GM21447 (cell line): ENCODE measurements around the gene TMEM120B.
"Not testable (repeated sequence)": the region's sequence is repeated elsewhere in the genome, so short reads cannot be mapped to it uniquely, and the experiment has no call there.

Source experiments
- ATAC-seq: cut with Tn5 transposase; IDR thresholded peaks from one replicate; pipeline ENCODE4 v1.9.1; 2021; ENCODE audit not compliant: unreplicated experiment

TMEM120B gene

DNA sequence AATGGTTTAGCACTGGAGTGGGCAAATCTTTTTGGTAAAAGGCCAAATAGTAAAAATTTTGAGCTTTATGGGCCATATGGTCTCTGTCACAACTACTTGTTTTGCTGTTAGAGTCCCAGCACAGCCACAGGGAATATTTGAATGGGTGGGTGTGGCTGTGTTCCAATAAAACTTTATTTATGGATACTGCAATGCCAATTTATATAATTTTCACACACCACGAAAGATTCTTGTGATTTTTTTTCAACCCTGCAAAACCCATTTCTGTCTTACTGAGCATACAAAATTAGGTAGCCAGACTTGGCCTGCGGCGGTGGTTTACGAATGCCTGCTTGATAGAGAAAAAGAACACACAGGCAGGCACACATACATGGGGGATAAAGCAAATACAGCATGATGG lies 28.3 kb downstream of the TMEM120B start:
- no peak for ATAC-seq

GRCh38 chr12:121741743-121742142 lies 29.2 kb downstream of the TMEM120B start:
- no peak for ATAC-seq

- ATAC-seq = not testable (repeated sequence)
Observed at GRCh38 chr12:121745545-121745944, 33.0 kb downstream of the TMEM120B start.

GRCh38 chr12:121748218-121748570 lies 35.6 kb downstream of the TMEM120B start:
- no peak for ATAC-seq

- no peak for ATAC-seq
Observed at GRCh38 chr12:121748571-121749265, 36.2 kb downstream of the TMEM120B start.

DNA sequence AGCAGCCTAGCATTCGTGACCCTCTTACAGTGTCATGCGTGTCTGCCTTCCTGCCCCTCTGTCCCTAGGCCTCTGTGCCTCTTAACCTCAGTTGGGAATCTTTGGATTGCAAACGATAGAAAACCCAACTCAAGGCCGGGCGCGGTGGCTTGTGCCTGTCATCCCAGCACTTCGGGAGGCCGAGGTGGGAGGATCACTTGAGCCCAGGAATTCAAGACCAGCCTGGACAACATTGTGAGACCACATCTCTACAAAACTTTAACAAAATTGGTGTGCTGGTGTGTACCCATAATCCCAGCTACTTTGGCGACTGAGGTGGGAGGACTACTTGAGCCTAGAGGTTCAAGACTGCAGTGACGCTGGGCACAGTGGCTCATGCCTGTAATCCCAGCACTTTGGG lies 36.7 kb downstream of the TMEM120B start:
- no peak for ATAC-seq

DNA sequence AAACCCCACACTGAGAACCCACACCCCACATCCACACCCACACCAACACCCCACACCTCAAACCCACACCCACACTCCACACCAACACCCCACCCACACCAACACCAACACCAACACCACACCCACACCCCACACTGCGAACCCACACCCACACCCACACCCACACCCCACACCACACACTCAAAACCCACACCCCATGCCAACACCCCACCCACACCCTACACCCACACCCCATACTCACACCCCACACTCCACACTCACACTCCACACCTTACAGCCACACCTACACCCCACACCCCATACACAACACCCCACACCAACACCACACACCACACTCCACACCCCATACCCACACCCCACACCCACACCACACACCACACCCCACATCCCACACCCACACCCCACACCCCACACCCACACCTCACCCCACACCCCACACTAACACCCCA lies 38.0 kb downstream of the TMEM120B start:
- ATAC-seq = no peak

- no peak for ATAC-seq
Observed at GRCh38 chr12:121751034-121751433, 38.5 kb downstream of the TMEM120B start.

GRCh38 chr12:121751749-121752351 lies 39.3 kb downstream of the TMEM120B start:
- no peak for ATAC-seq

DNA sequence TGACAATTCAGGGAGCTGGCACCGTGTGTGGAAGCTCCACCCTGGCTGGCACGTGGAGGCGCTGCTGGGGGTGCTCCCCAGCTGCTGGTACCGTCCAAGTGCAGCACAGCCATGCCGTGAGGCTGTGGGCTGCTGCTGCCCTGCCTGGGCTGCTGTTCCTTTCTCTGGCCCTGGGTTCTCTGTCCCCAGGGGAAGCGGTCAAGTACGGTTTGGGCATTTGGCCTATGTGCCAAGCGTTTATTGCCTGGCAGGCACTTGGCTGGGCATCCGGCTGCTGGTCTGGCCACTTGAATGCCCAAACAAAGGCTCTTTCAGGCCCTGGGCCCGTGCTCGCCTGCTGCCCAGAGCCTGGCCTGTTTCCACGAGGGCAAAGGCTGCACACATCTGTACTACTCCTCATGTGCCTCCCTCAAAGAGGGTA lies 41.3 kb downstream of the TMEM120B start:
- no peak for ATAC-seq

DNA sequence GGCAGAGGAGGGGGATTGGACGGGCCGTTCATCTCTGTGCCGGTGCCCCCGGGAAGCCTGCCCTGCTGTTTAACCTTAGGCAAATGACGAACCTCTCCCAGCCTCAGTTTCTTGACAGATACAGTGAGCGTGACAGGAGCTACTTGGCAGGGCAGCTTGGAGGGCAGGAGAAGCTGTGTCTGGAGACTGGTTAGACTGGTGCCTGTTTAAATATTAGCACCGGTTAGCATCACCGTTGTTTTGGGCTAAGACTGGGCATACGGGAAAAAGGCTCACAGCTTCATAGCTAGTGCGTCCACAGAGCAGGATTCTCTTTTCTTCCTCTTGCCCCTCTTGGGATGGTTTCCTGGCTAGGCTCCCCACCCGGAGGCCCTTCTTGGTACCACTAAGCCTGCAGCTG lies 42.3 kb downstream of the TMEM120B start:
- no peak for ATAC-seq

DNA sequence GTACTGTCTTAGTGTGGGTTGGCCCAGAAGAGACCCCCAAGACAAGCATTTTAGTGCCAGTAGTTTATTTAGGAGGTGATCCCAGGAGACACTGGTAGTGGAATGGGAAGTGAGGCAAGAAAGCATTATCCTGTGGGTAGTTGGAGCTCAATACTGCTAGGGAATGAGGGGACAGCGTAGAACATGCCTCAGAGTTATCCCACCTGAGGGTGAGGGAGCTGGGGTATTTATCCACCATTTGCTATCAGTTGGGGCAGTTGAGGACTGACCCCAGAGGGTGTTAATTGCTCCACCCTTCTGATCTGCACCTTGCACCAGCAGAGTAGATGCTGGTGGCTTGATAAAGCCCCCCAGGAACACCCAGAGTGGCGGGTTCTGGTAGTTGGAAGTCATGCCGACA lies 43.0 kb downstream of the TMEM120B start:
- ATAC-seq = no peak

- not testable (repeated sequence) for ATAC-seq
Observed at GRCh38 chr12:121758536-121758935, 46.0 kb downstream of the TMEM120B start.

DNA sequence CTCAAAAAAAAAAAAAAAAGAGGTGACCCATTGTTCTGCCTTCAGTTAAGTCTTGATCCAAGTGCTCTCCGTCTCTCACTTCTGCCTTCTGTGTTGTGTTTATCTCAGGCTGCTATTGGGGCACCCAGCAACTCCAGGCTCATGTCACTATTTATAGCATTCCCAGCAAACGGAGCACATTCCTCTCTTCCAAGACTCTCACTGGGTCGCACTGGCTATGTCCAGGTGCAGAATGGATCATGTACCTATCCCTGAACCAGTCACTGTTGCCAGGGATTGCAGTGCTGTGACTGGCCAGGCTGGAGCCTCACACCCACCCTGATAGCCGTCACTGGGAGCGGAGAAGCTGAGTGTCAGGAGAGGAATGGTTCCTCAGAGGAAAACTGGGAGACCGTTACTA lies 49.7 kb downstream of the TMEM120B start:
- no peak for ATAC-seq

DNA sequence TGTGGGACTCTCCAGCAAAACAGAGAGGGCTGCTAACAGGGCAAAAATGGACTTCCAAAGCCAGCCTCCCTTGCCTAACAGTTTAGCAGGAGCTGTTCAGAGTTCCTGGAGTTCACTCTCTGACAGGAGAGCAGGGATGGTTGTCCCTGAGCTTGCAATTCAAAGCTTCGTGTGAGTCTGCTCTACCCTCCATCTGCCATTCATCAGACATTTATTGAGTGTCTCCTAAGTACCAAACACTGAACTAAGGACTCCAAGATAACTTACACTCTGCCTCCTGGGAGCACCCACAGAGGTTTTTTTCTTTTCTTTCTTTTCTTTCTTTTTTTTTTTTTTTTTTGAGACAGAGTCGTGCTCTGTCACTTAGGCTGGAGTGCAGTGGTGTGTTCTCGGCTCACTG lies 52.3 kb downstream of the TMEM120B start:
- no peak for ATAC-seq

DNA sequence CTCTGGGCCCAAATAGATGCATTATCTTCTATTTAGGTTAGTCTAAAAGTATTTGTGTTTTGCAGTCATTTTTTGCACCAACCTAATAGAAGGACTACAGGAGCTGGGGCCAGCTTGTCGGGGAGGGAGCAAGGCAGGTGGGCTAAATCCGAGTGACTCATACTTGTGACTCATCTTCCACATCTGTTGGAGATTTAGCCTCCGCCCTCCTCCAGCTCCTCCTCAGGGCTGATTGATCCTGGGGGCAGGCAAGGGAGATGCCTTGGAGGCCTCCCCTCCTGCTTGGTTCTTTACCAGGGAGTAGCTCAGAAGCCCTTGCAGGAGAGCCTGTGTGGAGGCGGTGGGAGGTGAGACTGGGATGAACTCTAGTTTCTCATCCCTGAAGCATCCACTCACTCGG lies 53.0 kb downstream of the TMEM120B start:
- ATAC-seq = no peak

- ATAC-seq = no peak
Observed at GRCh38 chr12:121766290-121767039, 53.9 kb downstream of the TMEM120B start.

GRCh38 chr12:121767525-121768016 lies 55.0 kb downstream of the TMEM120B start:
- ATAC-seq = no peak

DNA sequence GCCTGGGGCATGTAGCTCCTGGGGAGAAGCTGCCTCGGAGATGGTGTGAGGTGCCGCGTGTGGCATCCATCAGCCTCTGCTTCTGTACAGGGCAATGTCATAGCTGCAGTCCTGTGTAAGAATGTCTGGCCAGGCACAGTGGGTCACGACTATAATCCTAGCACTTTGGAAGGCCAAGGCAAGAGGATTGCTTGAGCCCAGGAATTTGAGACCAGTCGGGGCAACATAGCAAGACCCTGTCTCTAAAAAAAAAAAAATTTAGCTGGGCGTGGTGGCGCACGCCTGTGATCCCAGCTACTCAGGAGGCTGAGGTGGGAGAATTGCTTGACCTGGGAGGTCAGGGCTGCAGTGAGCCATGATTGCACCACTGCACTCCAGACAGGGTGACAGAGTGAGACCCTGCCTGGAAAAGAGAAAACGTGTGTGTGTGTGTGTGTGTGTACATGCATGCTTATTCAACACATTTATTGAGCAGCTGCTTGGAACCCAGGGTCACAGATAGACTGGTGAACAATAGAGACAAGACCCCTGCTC lies 56.8 kb downstream of the TMEM120B start:
- ATAC-seq = no peak

DNA sequence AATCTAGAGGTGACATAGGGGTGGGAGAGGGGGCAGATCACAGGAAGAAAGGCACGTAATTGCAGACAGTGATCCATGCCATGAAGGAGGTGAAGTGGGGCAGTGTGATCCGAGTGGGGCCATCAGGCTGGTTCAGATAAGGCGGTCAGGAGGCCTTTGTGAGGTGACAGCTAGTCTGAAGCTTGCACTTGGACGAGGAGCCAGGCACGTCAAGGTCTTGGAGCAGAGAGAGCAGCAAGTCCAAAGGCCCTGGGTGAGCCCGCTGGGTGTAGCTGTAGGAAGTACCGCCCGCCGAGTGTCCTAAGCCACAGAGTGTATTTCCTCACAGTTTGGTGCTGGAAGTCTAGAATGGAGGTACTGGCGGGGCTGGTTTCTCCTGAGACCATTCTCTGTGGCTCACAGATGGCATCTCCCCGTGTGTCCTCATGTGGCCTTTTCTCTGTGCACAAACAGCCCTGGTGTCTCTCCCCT lies 57.3 kb downstream of the TMEM120B start:
- ATAC-seq = no peak

- no peak for ATAC-seq
Observed at GRCh38 chr12:121770388-121770787, 57.8 kb downstream of the TMEM120B start.
